ENCODE measurements around the gene NOX4. TPM values are rescaled to one million over a fixed set of nuclear protein-coding genes. Genes with fewer than 3 reads are reported as not detected.
"Not testable (repeated sequence)": the region's sequence is repeated elsewhere in the genome, so short reads cannot be mapped to it uniquely, and the experiment has no call there.

Gene NOX4
- total and polyA plus RNA-seq, 9 of the 15 experiments (the other 6 are each of a cell fraction or from before 2014, with no cell fraction given) = not detected

DNA sequence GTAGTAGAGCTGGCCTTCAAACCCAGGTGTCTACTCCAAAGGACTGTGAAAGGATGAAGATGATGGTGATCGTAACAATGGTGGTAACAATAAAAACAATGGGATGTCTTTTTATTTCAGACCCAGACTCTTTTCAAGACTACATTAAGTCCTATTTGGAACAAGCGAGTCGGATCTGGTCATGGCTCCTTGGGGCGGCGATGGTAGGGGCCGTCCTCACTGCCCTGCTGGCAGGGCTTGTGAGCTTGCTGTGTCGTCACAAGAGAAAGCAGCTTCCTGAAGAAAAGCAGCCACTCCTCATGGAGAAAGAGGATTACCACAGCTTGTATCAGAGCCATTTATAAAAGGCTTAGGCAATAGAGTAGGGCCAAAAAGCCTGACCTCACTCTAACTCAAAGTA is 196.2 kb downstream of the NOX4 start:
- H3K36me3 ChIP-seq (ENCODE audit: control insufficient read depth, insufficient read depth, low read length); H3K9me3 ChIP-seq (replicated peaks; ENCODE audit: control insufficient read depth, insufficient read depth, low read depth, low read length); POLR2A ChIA-PET; DNase-seq (ENCODE audit: extremely low read depth in 1 of 4, low spot score in 3 of 4); in situ Hi-C loops (cut with MboI); H3K27ac ChIP-seq (ENCODE audit: extremely low read depth, low read depth, low read length); CTCF ChIA-PET (ENCODE audit: low intra/inter-chr PET ratio); BruUV-seq (replicated peaks); H3K9me1 ChIP-seq (ENCODE audit: control insufficient read depth, insufficient read depth, low read length); H3K27me3 ChIP-seq (ENCODE audit: control insufficient read depth in 2 of 2, insufficient read depth in 2 of 2, low read length in 2 of 2); H3K4me1 ChIP-seq (replicated peaks in 1 of 2; ENCODE audit: control insufficient read depth in 2 of 2, insufficient read depth in 2 of 2, low read length in 2 of 2); H3K4me2 ChIP-seq (ENCODE audit: insufficient read depth, low read length); H2AFZ ChIP-seq (ENCODE audit: low read depth, low read length); H4K20me1 ChIP-seq (replicated peaks; ENCODE audit: control insufficient read depth, insufficient read depth, low read length); H3K9ac ChIP-seq (ENCODE audit: insufficient read depth in 1 of 2, low read depth in 2 of 2, low read length in 2 of 2); intact Hi-C loops (cut with micrococcal nuclease); H3K4me3 ChIP-seq; ATAC-seq; FAIRE-seq; H3K79me2 ChIP-seq (ENCODE audit: control insufficient read depth, insufficient read depth, low read length): not testable (repeated sequence)
- WGBS (ENCODE audit: insufficient coverage, low coverage, missing lambda C conversion rate) = 0% methylated on average over 6 of the region's 7 CpGs

DNA sequence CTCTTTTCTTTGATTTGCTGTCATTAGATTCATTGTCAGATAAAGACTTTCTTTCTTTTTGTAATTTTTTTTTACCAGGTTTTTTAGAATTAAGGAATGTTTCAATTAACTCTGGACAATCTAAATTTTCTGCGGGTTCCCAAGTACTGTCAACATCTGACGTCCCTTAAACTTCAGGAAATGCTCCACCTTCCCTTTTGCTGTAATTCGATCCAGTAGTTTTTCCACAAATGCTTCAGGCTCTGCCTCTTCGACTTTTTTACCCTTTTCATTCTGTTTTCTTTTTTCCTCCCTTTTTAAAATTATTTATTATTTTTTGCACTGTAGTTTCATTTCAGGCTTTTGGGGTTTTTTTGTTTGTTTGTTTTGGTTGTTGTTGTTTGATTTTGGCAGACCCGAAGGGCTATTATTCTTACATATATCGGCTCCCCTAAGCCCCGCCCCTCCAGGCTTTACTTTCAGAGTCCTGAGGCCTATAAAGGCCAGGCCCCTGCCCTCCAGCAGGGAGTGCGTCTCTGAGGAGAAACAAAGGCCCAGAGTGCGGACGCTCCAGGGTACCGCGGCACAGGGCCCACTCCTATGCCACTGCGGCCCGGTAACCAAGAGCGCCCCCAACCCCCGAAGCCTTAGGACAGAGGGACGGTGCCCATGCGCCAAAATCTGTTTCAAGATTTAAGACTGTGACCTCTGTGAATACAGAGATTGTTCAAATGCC is 197.1 kb downstream of the NOX4 start:
- POLR2A ChIA-PET = no interaction called here
- no TSS peak for BruUV-seq (replicated peaks)
- Histone ChIP-seq H3K9me1 (ENCODE audit: control insufficient read depth, insufficient read depth, low read length) (no peaks in the 10 kb centered on the region), H3K27me3 (ENCODE audit: control insufficient read depth in 2 of 2, insufficient read depth in 2 of 2, low read length in 2 of 2) (no peaks in the 10 kb centered on the region), H4K20me1 (replicated peaks; ENCODE audit: control insufficient read depth, insufficient read depth, low read length) (no peaks in the 10 kb centered on the region), H3K4me1 (replicated peaks in 1 of 2; ENCODE audit: control insufficient read depth in 2 of 2, insufficient read depth in 2 of 2, low read length in 2 of 2) (no peaks in the 10 kb centered on the region), H3K79me2 (ENCODE audit: control insufficient read depth, insufficient read depth, low read length) (no peaks in the 10 kb centered on the region), H2AFZ (ENCODE audit: low read depth, low read length) (no peak overlapping the region), H3K4me2 (ENCODE audit: insufficient read depth, low read length) (no peak overlapping the region), H3K9me3 (replicated peaks; ENCODE audit: control insufficient read depth, insufficient read depth, low read depth, low read length) (no peaks in the 10 kb centered on the region), H3K27ac (ENCODE audit: extremely low read depth, low read depth, low read length) (no peak overlapping the region), H3K9ac (ENCODE audit: insufficient read depth in 1 of 2, low read depth in 2 of 2, low read length in 2 of 2) (no peak overlapping the region), H3K36me3 (ENCODE audit: control insufficient read depth, insufficient read depth, low read length) (no peaks in the 10 kb centered on the region), H3K4me3 (no peak overlapping the region)
- WGBS (ENCODE audit: insufficient coverage, low coverage, missing lambda C conversion rate) = 2% methylated on average over 17 of the region's 18 CpGs
- CTCF ChIA-PET (ENCODE audit: low intra/inter-chr PET ratio) = no interaction called here
- TF ChIP-seq FOXM1 (IDR thresholded peaks at IDR 0.05; ENCODE audit: low read depth) (no peak), FOXM1 (CRISPR knock-in tag; IDR thresholded peaks at IDR 0.05; ENCODE audit: low read depth) (no peak), RB1 (IDR thresholded peaks at IDR 0.05; ENCODE audit: low read depth) (no peak), ZNF384 (IDR thresholded peaks at IDR 0.05; ENCODE audit: low read depth, low read length) (no peak)
- TF ChIP-seq, protein P1, sequence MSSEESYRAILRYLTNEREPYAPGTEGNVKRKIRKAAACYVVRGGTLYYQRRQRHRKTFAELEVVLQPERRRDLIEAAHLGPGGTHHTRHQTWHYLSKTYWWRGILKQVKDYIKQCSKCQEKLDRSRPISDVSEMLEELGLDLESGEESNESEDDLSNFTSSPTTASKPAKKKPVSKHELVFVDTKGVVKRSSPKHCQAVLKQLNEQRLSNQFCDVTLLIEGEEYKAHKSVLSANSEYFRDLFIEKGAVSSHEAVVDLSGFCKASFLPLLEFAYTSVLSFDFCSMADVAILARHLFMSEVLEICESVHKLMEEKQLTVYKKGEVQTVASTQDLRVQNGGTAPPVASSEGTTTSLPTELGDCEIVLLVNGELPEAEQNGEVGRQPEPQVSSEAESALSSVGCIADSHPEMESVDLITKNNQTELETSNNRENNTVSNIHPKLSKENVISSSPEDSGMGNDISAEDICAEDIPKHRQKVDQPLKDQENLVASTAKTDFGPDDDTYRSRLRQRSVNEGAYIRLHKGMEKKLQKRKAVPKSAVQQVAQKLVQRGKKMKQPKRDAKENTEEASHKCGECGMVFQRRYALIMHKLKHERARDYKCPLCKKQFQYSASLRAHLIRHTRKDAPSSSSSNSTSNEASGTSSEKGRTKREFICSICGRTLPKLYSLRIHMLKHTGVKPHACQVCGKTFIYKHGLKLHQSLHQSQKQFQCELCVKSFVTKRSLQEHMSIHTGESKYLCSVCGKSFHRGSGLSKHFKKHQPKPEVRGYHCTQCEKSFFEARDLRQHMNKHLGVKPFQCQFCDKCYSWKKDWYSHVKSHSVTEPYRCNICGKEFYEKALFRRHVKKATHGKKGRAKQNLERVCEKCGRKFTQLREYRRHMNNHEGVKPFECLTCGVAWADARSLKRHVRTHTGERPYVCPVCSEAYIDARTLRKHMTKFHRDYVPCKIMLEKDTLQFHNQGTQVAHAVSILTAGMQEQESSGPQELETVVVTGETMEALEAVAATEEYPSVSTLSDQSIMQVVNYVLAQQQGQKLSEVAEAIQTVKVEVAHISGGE (CRISPR knock-in tag; IDR thresholded peaks at IDR 0.05) = no peak
- TF ChIP-seq, protein P2, sequence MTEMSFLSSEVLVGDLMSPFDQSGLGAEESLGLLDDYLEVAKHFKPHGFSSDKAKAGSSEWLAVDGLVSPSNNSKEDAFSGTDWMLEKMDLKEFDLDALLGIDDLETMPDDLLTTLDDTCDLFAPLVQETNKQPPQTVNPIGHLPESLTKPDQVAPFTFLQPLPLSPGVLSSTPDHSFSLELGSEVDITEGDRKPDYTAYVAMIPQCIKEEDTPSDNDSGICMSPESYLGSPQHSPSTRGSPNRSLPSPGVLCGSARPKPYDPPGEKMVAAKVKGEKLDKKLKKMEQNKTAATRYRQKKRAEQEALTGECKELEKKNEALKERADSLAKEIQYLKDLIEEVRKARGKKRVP (CRISPR knock-in tag; IDR thresholded peaks at IDR 0.05) = no peak
- TF ChIP-seq, protein P3, sequence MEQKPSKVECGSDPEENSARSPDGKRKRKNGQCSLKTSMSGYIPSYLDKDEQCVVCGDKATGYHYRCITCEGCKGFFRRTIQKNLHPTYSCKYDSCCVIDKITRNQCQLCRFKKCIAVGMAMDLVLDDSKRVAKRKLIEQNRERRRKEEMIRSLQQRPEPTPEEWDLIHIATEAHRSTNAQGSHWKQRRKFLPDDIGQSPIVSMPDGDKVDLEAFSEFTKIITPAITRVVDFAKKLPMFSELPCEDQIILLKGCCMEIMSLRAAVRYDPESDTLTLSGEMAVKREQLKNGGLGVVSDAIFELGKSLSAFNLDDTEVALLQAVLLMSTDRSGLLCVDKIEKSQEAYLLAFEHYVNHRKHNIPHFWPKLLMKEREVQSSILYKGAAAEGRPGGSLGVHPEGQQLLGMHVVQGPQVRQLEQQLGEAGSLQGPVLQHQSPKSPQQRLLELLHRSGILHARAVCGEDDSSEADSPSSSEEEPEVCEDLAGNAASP (IDR thresholded peaks at IDR 0.05) = no peak
- no peak for ATAC-seq
- DNase-seq (ENCODE audit: extremely low read depth in 1 of 4, low spot score in 3 of 4) = no peak
- in situ Hi-C loops (cut with MboI) (no loop called here), intact Hi-C loops (cut with micrococcal nuclease) (no loop called here)
- no peak for FAIRE-seq

Data from K562 (cell line).